Endothelial cell of umbilical vein (primary cell): Measurements from ENCODE around the gene PGAP1. TPM values are rescaled to one million over a fixed set of nuclear protein-coding genes. Genes with fewer than 3 reads are reported as not detected.

Experiments
- BruUV-seq: library from RNA; stranded (reverse); fragments of 400-500 nt; replicated peaks from 2 replicates; lab custom pipeline; 2021; lab: Mats Ljungman, UMichigan
- CTCF ChIA-PET: fragments of 300-600, 350-600 bp; sonication (Branson Sonifier 250); formaldehyde crosslinking; loops from one replicate; lab custom pipeline; 2021; ENCODE audit warnings: antibody characterized with exemption, inconsistent platforms; lab: Charles Lee
- POLR2A ChIA-PET: fragments of 300-600, 350-600 bp; sonication (Branson Sonifier 250); formaldehyde crosslinking; loops from one replicate; lab custom pipeline; 2021; ENCODE audit warnings: antibody characterized with exemption, inconsistent platforms; lab: Charles Lee
- DNase-seq: peaks from one replicate; pipeline ENCODE4 v3.0.0-alpha.2; 2011; ENCODE audit warnings: low read depth, low spot score
- FAIRE-seq: peaks from 2 replicates; lab custom pipeline; 2011; peaks lifted over from hg19 to GRCh38; lab: Jason Lieb, UNC
- H2AFZ ChIP-seq: 2 replicates; pipeline ENCODE4 v1.6.0; 2012; ENCODE audit warnings: low read depth, low read length, control low read depth, inconsistent platforms
- H3K27ac ChIP-seq: 2 replicates; pipeline ENCODE4 v1.5.1; 2011; ENCODE audit warnings: low read depth, mild to moderate bottlenecking, control low read depth, low read length, moderate library complexity; ENCODE audit not compliant: insufficient read depth
- H3K27me3 ChIP-seq, 2 experiments: 2 replicates each; pipeline versions ENCODE4 v1.6.0 to v1.6.1; 2011; ENCODE audit warnings: low read length in 2 of 2, mixed read lengths in 1 of 2; ENCODE audit not compliant: control insufficient read depth in 2 of 2, insufficient read depth in 2 of 2
- H3K36me3 ChIP-seq, 2 experiments: 2 replicates in 1 of 2; 3 replicates in 1 of 2; pipeline ENCODE4 v1.5.1; 2011; ENCODE audit warnings: low read length in 2 of 2, mild to moderate bottlenecking in 1 of 2, moderate library complexity in 1 of 2; ENCODE audit not compliant: control insufficient read depth in 2 of 2, insufficient read depth in 2 of 2; ENCODE audit errors: extremely low read depth in 1 of 2
- H3K4me1 ChIP-seq: 3 replicates; pipeline ENCODE4 v1.5.1; 2011; ENCODE audit warnings: mild to moderate bottlenecking, low read length; ENCODE audit not compliant: control insufficient read depth, insufficient read depth; ENCODE audit errors: extremely low read depth
- H3K4me2 ChIP-seq: 2 replicates; pipeline ENCODE4 v1.6.1; 2011; ENCODE audit warnings: low read length, control low read depth, mixed read lengths; ENCODE audit not compliant: insufficient read depth
- H3K4me3 ChIP-seq, 3 experiments: fragments of 200-600 bp in 1 of 3; sonication (generic), shearing (Covaris generic) in 1 of 3; replicated peaks in 1 of 3; 2 replicates each; pipeline ENCODE4 v1.5.1; 2011 to 2016; ENCODE audit warnings: control low read depth in 3 of 3, low read length in 3 of 3, mild to moderate bottlenecking in 2 of 3, inconsistent platforms in 1 of 3, low read depth in 1 of 3, moderate library complexity in 1 of 3; ENCODE audit not compliant: insufficient read depth in 1 of 3
- H3K79me2 ChIP-seq: 2 replicates; pipeline ENCODE4 v1.6.0; 2012; ENCODE audit warnings: low read length, inconsistent platforms; ENCODE audit not compliant: control insufficient read depth, insufficient read depth
- H3K9ac ChIP-seq: replicated peaks from 2 replicates; pipeline ENCODE3; 2011; ENCODE audit warnings: low read length, control low read depth; ENCODE audit not compliant: insufficient read depth; ENCODE audit errors: extremely low read depth
- H3K9me1 ChIP-seq: replicated peaks from 3 replicates; pipeline ENCODE4 v1.6.0; 2011; ENCODE audit warnings: mild to moderate bottlenecking, low read length; ENCODE audit not compliant: control insufficient read depth, insufficient read depth; ENCODE audit errors: extremely low read depth
- H3K9me3 ChIP-seq: replicated peaks from 2 replicates; pipeline ENCODE4 v1.5.1; 2012; ENCODE audit warnings: low read length, inconsistent platforms; ENCODE audit not compliant: control insufficient read depth, insufficient read depth
- H4K20me1 ChIP-seq: replicated peaks from 2 replicates; pipeline ENCODE3; 2011; ENCODE audit warnings: mild to moderate bottlenecking, low read length; ENCODE audit not compliant: control insufficient read depth, insufficient read depth; ENCODE audit errors: extremely low read depth
- EZH2 ChIP-seq: IDR thresholded peaks from 2 replicates; pipeline ENCODE4 v1.6.1; 2012; ENCODE audit warnings: borderline replicate concordance, low read depth, mild to moderate bottlenecking, moderate library complexity, low read length, inconsistent platforms; ENCODE audit not compliant: severe bottlenecking
- FOS ChIP-seq: IDR thresholded peaks from 2 replicates; pipeline ENCODE4 v1.6.1; 2011; ENCODE audit warnings: mild to moderate bottlenecking, low read length, moderate library complexity, borderline replicate concordance; ENCODE audit not compliant: insufficient read depth
- JUN ChIP-seq: IDR thresholded peaks from 2 replicates; pipeline ENCODE4 v1.6.1; 2011; ENCODE audit warnings: borderline replicate concordance, low read depth; ENCODE audit not compliant: insufficient read length, insufficient read depth
- MYC ChIP-seq: IDR thresholded peaks from one replicate; pipeline ENCODE4 v1.6.1; 2011; ENCODE audit warnings: mild to moderate bottlenecking, low read depth, low read length
- POLR2A ChIP-seq: IDR thresholded peaks from 2 replicates; pipeline ENCODE4 v1.6.1; 2012; ENCODE audit warnings: low read depth, mild to moderate bottlenecking, control low read depth, low read length
- POLR2AphosphoS5 ChIP-seq: IDR thresholded peaks from 2 replicates; pipeline ENCODE4 v1.6.1; 2012; ENCODE audit warnings: low read depth, mild to moderate bottlenecking, control low read depth, low read length, moderate library complexity; ENCODE audit not compliant: insufficient read depth
- dilution Hi-C: fragments of 300-500 bp; cut with MboI; formaldehyde crosslinking; loops from one replicate; pipeline ENCODE4 v1.15.0; 2019; ENCODE audit warnings: low sequenced_read_pairs; ENCODE audit not compliant: extremely low pct_ligation_motif_present
- intact Hi-C: fragments of 100-400 bp; cut with micrococcal nuclease; formaldehyde crosslinking; loops from one replicate; pipeline ENCODE4 v1.10.0; 2022
- polyA plus RNA-seq, 4 experiments: library from polyadenylated mRNA; depleted of rRNA in 3 of 4; stranded (reverse) in 3 of 4; unstranded in 1 of 4; fragments of >200 nt; gene quantifications; 2 replicates each; pipeline versions ENCODE4 v1.2.1 to v1.2.3, GENCODE V29; 2011 to 2012; ENCODE audit warnings: missing spikeins in 1 of 4
- total RNA-seq: library from RNA; stranded (reverse); gene quantifications from 2 replicates; pipeline ENCODE4 v1.2.3, GENCODE V29; 2021
- TF ChIP-seq, protein P1 (sequence below): IDR thresholded peaks from 2 replicates; pipeline ENCODE4 v1.6.1; 2011; ENCODE audit not compliant: insufficient read depth, insufficient read length
- TF ChIP-seq, protein P2 (sequence below), 2 donors: IDR thresholded peaks; 1 replicate in 1 of 2; 2 replicates in 1 of 2; pipeline ENCODE4 v1.5.1; 2011; ENCODE audit warnings: low read length in 2 of 2, mild to moderate bottlenecking in 2 of 2, moderate library complexity in 2 of 2, control low read depth in 1 of 2, inconsistent platforms in 1 of 2, low read depth in 1 of 2; ENCODE audit not compliant: insufficient read depth in 1 of 2; ENCODE audit errors: extremely low read depth in 1 of 2

The PGAP1 gene
- total and polyA plus RNA-seq, 2 donors (not counting 3 experiments of a cell fraction or from before 2014, with no cell fraction given), result 3.9 to 9.8 TPM

- Histone ChIP-seq H3K27me3 (no peaks in the 10 kb centered on the region), H3K36me3 (peaks cover 0 to 5% of the 10 kb centered on the region in 2 experiments), H2AFZ (no peak overlapping the region), H3K4me2 (no peak overlapping the region), H3K9me3 (no peaks in the 10 kb centered on the region), H3K9me1 (no peaks in the 10 kb centered on the region), H3K4me3 (no peak overlapping the region), H3K4me1 (no peaks in the 10 kb centered on the region), H3K9ac (no peak overlapping the region), H3K27ac (no peak overlapping the region), H4K20me1 (no peaks in the 10 kb centered on the region), H3K79me2 (no peaks in the 10 kb centered on the region)
- FAIRE-seq (no peak), DNase-seq (no peak)
- TF ChIP-seq FOS (no peak), POLR2A (no peak)
- TF ChIP-seq, protein P1, sequence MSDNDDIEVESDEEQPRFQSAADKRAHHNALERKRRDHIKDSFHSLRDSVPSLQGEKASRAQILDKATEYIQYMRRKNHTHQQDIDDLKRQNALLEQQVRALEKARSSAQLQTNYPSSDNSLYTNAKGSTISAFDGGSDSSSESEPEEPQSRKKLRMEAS, result no peak
- dilution Hi-C loops, result no loop called here
- no TSS peak for BruUV-seq
- POLR2A ChIA-PET, result interaction anchor here (0.6 kb wide), 1 partner anchor 33 kb away, joined by 3 read pairs; no protein-coding TSS in a partner anchor
- intact Hi-C loops, result no loop called here
- CTCF ChIA-PET, result interaction anchor here (1.0 to 1.2 kb wide), 2 partner anchors 10 to 23 kb away, joined by 3 to 4 read pairs; no protein-coding TSS in a partner anchor
These were observed 35.4 kb downstream of the PGAP1 start for GRCh38 chr2:196891136-196891535.

GRCh38 chr2:196887431-196887830 is 39.1 kb downstream of the PGAP1 start:
- no TSS peak for BruUV-seq
- Histone ChIP-seq H3K27me3 (no peaks in the 10 kb centered on the region), H3K27ac (no peak overlapping the region), H3K9ac (no peak overlapping the region), H3K36me3 (no peaks in the 10 kb centered on the region), H3K4me3 (no peak overlapping the region), H3K9me1 (no peaks in the 10 kb centered on the region), H3K4me1 (no peaks in the 10 kb centered on the region), H2AFZ (no peak overlapping the region), H4K20me1 (no peaks in the 10 kb centered on the region), H3K79me2 (no peaks in the 10 kb centered on the region), H3K4me2 (no peak overlapping the region), H3K9me3 (no peaks in the 10 kb centered on the region)
- FAIRE-seq (no peak), DNase-seq (no peak)
- dilution Hi-C loops, result no loop called here
- TF ChIP-seq EZH2, result no peak
- TF ChIP-seq, protein P2, sequence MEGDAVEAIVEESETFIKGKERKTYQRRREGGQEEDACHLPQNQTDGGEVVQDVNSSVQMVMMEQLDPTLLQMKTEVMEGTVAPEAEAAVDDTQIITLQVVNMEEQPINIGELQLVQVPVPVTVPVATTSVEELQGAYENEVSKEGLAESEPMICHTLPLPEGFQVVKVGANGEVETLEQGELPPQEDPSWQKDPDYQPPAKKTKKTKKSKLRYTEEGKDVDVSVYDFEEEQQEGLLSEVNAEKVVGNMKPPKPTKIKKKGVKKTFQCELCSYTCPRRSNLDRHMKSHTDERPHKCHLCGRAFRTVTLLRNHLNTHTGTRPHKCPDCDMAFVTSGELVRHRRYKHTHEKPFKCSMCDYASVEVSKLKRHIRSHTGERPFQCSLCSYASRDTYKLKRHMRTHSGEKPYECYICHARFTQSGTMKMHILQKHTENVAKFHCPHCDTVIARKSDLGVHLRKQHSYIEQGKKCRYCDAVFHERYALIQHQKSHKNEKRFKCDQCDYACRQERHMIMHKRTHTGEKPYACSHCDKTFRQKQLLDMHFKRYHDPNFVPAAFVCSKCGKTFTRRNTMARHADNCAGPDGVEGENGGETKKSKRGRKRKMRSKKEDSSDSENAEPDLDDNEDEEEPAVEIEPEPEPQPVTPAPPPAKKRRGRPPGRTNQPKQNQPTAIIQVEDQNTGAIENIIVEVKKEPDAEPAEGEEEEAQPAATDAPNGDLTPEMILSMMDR (IDR thresholded peaks at IDR 0.05; ENCODE audit: extremely low read depth in 1 of 2, insufficient read depth in 1 of 2, low read depth in 1 of 2, low read length in 2 of 2), result no peak
- TF ChIP-seq JUN, result no peak
- no peak for TF ChIP-seq MYC
- no peak for TF ChIP-seq POLR2AphosphoS5
- intact Hi-C loops, result no loop called here
- ChIA-PET POLR2A (no interaction called here), CTCF (no interaction called here)
